SH-SY5Y (cell line): Measurements from ENCODE around the gene CLCNKA.

Experiments
- GATA2 ChIP-seq: IDR thresholded peaks from 2 replicates; pipeline ENCODE4 v1.6.1; 2011; ENCODE audit warnings: mild to moderate bottlenecking, low read depth, low read length
- GATA3 ChIP-seq: IDR thresholded peaks from 2 replicates; pipeline ENCODE4 v1.6.1; 2011; ENCODE audit warnings: low read depth, mild to moderate bottlenecking, low read length, moderate library complexity

CLCNKA gene

GRCh38 chr1:16046842-16047241, 25.0 kb downstream of the CLCNKA start:
- TF ChIP-seq GATA2 (no peak), GATA3 (no peak)

GRCh38 chr1:16047791-16048475, 26.1 kb downstream of the CLCNKA start:
- TF ChIP-seq GATA3 (no peak), GATA2 (no peak)

GRCh38 chr1:16048573-16049189, 26.8 kb downstream of the CLCNKA start:
- TF ChIP-seq GATA2, result no peak
- no peak for TF ChIP-seq GATA3

GRCh38 chr1:16050328-16050727, 28.5 kb downstream of the CLCNKA start:
- no peak for TF ChIP-seq GATA3
- no peak for TF ChIP-seq GATA2

- TF ChIP-seq GATA2, result no peak
Measured at GRCh38 chr1:16051039-16051438, 29.2 kb downstream of the CLCNKA start.

- TF ChIP-seq GATA2 (no peak), GATA3 (no peak)
Measured at GRCh38 chr1:16053781-16054502, 32.1 kb downstream of the CLCNKA start.

- no peak for TF ChIP-seq GATA3
Measured at GRCh38 chr1:16054598-16055540, 33.0 kb downstream of the CLCNKA start.

- TF ChIP-seq GATA3, result no peak
- no peak for TF ChIP-seq GATA2
Measured at GRCh38 chr1:16055613-16056520, 34.0 kb downstream of the CLCNKA start.

- TF ChIP-seq GATA3 (no peak), GATA2 (no peak)
Measured at GRCh38 chr1:16061266-16061665, 39.4 kb downstream of the CLCNKA start.

GRCh38 chr1:16063226-16063829, 41.5 kb downstream of the CLCNKA start:
- TF ChIP-seq GATA2, result no peak

GRCh38 chr1:16063921-16064320, 42.1 kb downstream of the CLCNKA start:
- TF ChIP-seq GATA2 (no peak), GATA3 (no peak)

GRCh38 chr1:16064536-16065268, 42.9 kb downstream of the CLCNKA start:
- TF ChIP-seq GATA2, result no peak
- no peak for TF ChIP-seq GATA3
